ENCODE data around the gene WDR17.

- no peak for TF ChIP-seq GATA3 (IDR thresholded peaks at IDR 0.05; ENCODE audit: low read depth, low read length)
- no peak for TF ChIP-seq GATA2 (IDR thresholded peaks at IDR 0.05; ENCODE audit: low read depth, low read length)
These were observed 156.5 kb downstream of the WDR17 start for GRCh38 chr4:176222149-176222548.
